Endodermal cell (in vitro differentiated cells): ENCODE results near the gene FBXL17. TPM values are rescaled to one million over a fixed set of nuclear protein-coding genes. Genes with fewer than 3 reads are reported as not detected.

Experiments
- DNase-seq: peaks from one replicate; pipeline ENCODE4 v3.0.0-alpha.2; 2017
- H3K27ac ChIP-seq: 2 replicates; pipeline ENCODE4 v1.5.1; 2013; ENCODE audit warnings: mild to moderate bottlenecking, low read depth, low read length, moderate library complexity
- H3K27me3 ChIP-seq: 2 replicates; pipeline ENCODE4 v1.6.1; 2013; ENCODE audit warnings: mild to moderate bottlenecking, low read length, moderate library complexity; ENCODE audit not compliant: insufficient read depth, control insufficient read depth, poor library complexity, severe bottlenecking
- H3K36me3 ChIP-seq: 2 replicates; pipeline ENCODE4 v1.7.0; 2013; ENCODE audit warnings: mild to moderate bottlenecking, low read length, moderate library complexity; ENCODE audit not compliant: control insufficient read depth, insufficient read depth
- H3K4me1 ChIP-seq: one replicate; pipeline ENCODE4 v1.7.0; 2013; ENCODE audit warnings: low read length; ENCODE audit not compliant: control insufficient read depth, insufficient read depth
- H3K4me3 ChIP-seq: 2 replicates; pipeline ENCODE4 v1.5.1; 2013; ENCODE audit warnings: mild to moderate bottlenecking, low read length, moderate library complexity
- H3K9ac ChIP-seq: 2 replicates; pipeline ENCODE4 v1.6.1; 2013; ENCODE audit warnings: mild to moderate bottlenecking, low read length, moderate library complexity; ENCODE audit not compliant: poor library complexity, severe bottlenecking; ENCODE audit errors: extremely low read depth
- H3K9me3 ChIP-seq: 2 replicates; pipeline ENCODE4 v1.6.1; 2013; ENCODE audit warnings: mild to moderate bottlenecking, low read length, moderate library complexity; ENCODE audit not compliant: control insufficient read depth
- H3K27ac Mint-ChIP-seq: 2 replicates; pipeline ENCODE4 v1.8.0; 2020; ENCODE audit warnings: mixed read lengths
- H3K27me3 Mint-ChIP-seq: 2 replicates; pipeline ENCODE4 v1.8.0; 2021; ENCODE audit warnings: mild to moderate bottlenecking, mixed read lengths; ENCODE audit not compliant: insufficient read depth
- H3K36me3 Mint-ChIP-seq: 2 replicates; pipeline ENCODE4 v1.8.0; 2020; ENCODE audit warnings: low read depth, mixed read lengths
- H3K4me1 Mint-ChIP-seq: 2 replicates; pipeline ENCODE4 v1.8.0; 2020; ENCODE audit warnings: mixed read lengths
- H3K4me3 Mint-ChIP-seq: 2 replicates; pipeline ENCODE4 v1.8.0; 2020; ENCODE audit warnings: mild to moderate bottlenecking, moderate library complexity, mixed read lengths
- H3K9me3 Mint-ChIP-seq: 2 replicates; pipeline ENCODE4 v1.8.0; 2020; ENCODE audit warnings: mild to moderate bottlenecking, mixed read lengths
- WGBS, 2 experiments: methylation state at CpG; one replicate each; pipeline versions ENCODE4 v1.1.5 to v1.1.7; 2013; ENCODE audit warnings: missing lambda C conversion rate in 2 of 2, mixed read lengths in 1 of 2; ENCODE audit not compliant: insufficient coverage in 1 of 2, insufficient read length in 1 of 2; 5-methylcytosine and 5-hydroxymethylcytosine counted together
- total RNA-seq, 2 donors: library from RNA; stranded (reverse); fragmentation: NEBNext Ultra II Directional in 1 of 2; extraction: Animal tissue kit (Norgen Biotek cat#: 25700) in 1 of 2; gene quantifications; 2 replicates in 1 of 2; 3 replicates in 1 of 2; pipeline ENCODE4 v1.2.1, GENCODE V29; 2021
- TF ChIP-seq, protein P1 (sequence below): fragments of 200-600 bp; sonication (generic); conservative IDR thresholded peaks from 2 replicates; pipeline ENCODE4 v1.5.0; 2021; ENCODE audit warnings: antibody characterized with exemption, mild to moderate bottlenecking

FBXL17 gene
- total RNA-seq, 2 donors from 2014 or later, result 7.4 to 8.6 TPM

DNA sequence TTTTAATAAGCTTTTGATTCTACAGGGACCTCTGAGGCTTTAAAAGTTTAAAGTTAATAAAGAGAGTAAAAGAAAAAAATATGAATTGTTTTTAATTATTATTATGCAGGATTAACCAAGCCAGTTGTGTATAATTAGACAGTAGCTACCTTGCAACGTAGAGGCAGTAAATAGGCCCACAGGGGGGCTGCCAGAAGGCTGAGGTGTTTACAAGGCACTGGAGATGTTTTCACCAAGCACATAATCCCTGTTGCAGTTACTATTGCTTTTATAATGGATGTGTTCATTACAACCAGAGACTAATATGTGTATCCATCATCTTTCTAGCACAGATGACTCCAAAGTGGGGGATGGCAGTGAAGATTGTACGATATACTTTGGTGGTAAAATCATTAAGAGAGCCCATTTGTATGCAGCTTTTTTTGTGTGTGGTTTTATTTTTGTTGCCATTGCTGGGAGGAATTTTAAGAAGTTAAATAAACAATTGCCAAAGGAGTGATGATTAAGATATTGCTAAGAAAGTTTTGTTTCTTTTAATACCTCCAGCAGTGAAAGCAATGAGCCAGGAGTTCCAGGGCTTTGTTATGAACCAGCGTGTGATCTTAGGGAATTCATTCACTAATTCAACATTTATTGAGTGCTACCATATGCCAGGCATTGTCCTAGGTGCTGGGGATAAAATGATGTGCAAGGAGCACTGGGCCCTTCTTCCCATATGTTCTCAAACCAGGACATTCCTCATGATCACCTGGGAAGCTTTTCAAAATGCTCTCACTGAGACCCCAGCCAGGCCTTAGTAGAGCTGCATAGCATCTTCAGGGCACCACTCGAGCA lies 572.5 kb downstream of the FBXL17 start:
- no peak overlapping the region for H3K9ac ChIP-seq
- no peaks in the 10 kb centered on the region for H3K9me3 Mint-ChIP-seq
- no peak overlapping the region for H3K4me3 Mint-ChIP-seq
- no peaks in the 10 kb centered on the region for H3K9me3 ChIP-seq
- TF ChIP-seq, protein P1, sequence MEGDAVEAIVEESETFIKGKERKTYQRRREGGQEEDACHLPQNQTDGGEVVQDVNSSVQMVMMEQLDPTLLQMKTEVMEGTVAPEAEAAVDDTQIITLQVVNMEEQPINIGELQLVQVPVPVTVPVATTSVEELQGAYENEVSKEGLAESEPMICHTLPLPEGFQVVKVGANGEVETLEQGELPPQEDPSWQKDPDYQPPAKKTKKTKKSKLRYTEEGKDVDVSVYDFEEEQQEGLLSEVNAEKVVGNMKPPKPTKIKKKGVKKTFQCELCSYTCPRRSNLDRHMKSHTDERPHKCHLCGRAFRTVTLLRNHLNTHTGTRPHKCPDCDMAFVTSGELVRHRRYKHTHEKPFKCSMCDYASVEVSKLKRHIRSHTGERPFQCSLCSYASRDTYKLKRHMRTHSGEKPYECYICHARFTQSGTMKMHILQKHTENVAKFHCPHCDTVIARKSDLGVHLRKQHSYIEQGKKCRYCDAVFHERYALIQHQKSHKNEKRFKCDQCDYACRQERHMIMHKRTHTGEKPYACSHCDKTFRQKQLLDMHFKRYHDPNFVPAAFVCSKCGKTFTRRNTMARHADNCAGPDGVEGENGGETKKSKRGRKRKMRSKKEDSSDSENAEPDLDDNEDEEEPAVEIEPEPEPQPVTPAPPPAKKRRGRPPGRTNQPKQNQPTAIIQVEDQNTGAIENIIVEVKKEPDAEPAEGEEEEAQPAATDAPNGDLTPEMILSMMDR, result no peak
- no peaks in the 10 kb centered on the region for H3K36me3 ChIP-seq
- no peaks in the 10 kb centered on the region for H3K27me3 Mint-ChIP-seq
- WGBS, 2 experiments, result 41 to 49% methylated on average over 3 to 4 of the region's 4 CpGs
- H3K4me1 Mint-ChIP-seq, result peaks cover 42% of the 10 kb centered on the region
- H3K4me1 ChIP-seq, result peaks cover 26% of the 10 kb centered on the region
- no peaks in the 10 kb centered on the region for H3K36me3 Mint-ChIP-seq
- peak; percentile 76 for DNase-seq
- H3K4me3 ChIP-seq, result no peak overlapping the region
- H3K27ac ChIP-seq, result no peak overlapping the region
- peak overlapping the region; percentile 83 for H3K27ac Mint-ChIP-seq
- H3K27me3 ChIP-seq, result no peaks in the 10 kb centered on the region
